GM12873 (cell line): ENCODE measurements around the gene LZTS3.

Experiments
- CTCF ChIP-seq: IDR thresholded peaks from 2 replicates; pipeline ENCODE4 v1.5.1; 2012; ENCODE audit warnings: low read depth, mild to moderate bottlenecking, moderate library complexity, low read length, control low read depth; ENCODE audit not compliant: insufficient read depth; ENCODE audit errors: missing control alignments

The LZTS3 gene

DNA sequence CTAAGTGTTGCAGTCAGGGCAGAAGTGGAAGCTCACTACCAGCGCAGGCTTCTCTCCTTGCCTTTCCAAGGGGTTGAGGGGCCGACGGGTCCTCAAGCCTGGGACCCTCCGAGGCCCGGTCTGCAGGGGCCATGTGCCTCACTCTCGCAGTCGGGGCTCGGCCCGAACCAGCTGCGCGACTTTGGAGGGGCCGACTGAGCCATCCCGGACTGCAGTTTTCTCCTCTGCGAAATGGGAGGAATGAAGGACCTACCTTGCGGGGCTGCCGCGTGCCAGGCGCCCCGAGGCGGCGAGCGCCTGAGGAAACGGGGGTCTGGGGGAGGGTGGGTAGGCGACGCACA, 5.6 kb downstream of the LZTS3 start:
- TF ChIP-seq CTCF: no peak

GRCh38 chr20:3166913-3167342, 6.4 kb downstream of the LZTS3 start:
- TF ChIP-seq CTCF: no peak

DNA sequence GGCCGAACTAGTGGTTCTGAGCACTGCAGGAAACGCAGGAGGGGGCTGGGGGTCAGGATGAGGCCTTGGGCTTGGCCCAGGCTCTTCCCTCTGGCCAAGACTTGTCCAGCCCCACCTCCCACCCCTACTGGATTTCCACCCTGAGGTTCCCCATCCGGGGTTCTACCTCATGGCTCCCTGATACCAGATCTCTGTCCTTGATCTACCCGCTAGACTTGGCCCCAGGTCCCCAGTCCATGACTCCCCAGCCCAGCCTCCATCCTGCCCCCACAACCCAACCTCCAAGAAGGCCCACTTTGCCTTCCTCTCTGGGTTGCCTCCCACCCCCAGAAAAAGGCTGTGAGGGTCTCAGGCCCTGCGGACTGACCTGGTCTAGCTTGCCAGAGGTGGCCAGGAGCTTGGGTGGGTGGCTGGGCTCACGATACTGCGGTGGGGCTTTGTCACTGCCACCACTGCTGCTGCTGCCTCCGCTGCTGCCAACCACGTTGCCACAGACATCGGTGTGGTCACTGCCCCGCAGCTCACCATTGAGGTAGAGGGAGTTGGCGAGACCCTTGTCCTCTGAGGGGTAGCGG, 6.9 kb downstream of the LZTS3 start:
- TF ChIP-seq CTCF: no peak

DNA sequence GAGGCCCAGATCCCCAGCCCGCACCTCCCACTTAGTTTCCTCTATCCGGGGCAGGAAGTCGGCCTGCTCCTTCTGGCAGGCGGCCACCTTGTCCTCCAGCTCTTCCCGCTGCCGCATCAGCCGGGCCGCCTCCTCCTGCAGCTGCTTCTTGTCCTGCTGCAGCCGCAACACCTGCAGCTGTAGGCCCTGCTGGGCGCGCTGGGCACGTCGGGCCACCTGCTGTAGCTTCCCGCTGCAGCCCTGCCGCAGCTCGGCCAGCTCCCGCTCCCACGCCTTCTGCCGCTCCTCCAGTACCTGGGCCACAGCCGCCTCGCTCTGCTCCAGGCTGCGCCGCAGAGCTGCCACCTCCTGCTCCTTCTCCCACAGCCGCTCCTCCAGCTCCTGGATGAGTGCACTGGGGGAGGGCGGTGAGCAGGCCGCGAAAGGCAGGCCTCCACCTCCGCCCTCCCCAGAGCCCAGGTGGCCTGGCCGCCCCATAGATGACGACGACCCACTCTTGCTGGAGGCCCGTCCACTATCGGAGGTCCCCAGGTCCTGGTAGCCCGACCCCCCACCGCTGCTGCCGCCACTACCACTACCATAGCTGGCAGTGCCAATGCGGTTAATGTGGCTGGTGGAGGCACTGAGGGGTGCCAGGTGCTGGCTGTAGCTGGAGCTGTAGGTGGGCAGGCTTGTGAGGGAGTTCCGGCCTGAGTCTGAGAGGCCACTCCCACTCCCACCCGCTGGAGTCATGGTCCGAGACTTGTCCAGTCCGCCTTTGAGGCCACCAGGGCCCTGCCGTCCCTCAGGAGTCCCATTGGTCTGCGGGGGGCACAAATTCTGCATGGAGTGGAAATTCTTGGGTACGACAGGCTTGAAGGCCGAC, 7.6 kb downstream of the LZTS3 start:
- TF ChIP-seq CTCF: no peak

DNA sequence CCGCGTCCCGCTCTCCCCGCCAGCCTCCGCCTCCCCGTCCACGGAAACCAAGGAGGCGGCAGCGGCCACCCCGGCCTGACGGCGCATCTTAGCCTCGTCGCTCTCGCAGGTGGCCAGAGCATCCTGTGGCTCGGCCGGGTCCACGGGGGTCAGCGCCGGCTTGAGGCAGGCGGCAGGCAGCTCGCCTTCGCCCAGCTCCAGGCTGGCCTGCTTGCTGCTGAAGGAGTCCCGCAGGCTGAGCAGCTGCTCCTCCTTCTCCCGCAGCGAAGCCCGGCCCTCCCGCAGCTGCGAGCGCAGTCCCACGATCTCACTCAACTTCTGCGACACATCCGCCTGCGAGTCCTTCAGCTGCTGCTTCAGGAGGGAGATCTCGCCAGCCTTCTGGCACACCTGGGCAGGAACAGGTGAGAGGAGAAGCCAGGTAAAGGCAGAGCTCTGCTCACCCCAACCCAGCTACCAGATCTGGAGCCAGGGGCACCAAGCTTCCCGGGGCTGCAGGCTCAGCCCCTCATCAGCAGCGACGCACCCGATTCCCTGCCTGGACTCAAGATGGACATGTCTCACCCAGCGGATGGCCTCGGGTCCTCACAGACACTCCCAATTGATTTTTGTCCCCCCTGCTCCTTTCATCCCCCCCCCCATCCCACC, 8.5 kb downstream of the LZTS3 start:
- TF ChIP-seq CTCF: no peak

DNA sequence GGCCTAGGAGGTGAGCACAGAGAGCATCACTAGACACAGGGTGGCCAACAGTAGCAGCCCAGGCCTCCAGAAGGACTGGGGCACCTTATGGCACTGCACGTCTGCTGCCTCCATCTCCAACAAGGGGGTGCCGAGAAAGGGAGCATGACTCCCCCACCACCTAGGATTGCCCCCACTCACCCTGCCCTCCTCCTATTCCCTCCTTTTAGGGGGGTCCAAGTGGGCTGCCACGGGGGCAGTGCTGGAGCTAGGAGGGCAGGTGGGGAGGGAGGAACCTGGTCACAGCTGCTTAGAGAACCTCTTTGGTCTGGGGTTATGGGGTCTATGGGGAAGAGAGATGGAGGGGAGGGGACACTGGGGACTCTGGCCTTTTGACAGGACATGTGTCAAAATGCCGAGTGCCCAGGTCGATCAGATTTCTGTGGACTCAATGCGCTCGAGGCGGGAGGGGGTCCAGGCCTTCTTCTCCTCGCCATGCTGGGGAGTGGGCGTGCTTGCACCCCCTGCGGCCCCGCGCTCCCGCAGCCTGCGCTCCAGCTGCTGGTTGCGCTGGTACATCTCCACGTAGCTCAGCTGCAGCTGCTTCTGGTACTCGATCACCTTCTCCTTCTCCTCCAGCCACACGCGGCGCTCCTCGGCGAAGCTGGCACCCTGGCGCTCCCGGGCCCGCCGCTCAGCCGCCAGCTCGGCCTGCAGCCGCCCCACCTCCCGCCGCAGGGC, 9.1 kb downstream of the LZTS3 start:
- no peak for TF ChIP-seq CTCF
